ENCODE data around the gene OR7A17. TPM values are rescaled to one million over a fixed set of nuclear protein-coding genes. Genes with fewer than 3 reads are reported as not detected.

The OR7A17 gene
- total RNA-seq, result not detected

DNA sequence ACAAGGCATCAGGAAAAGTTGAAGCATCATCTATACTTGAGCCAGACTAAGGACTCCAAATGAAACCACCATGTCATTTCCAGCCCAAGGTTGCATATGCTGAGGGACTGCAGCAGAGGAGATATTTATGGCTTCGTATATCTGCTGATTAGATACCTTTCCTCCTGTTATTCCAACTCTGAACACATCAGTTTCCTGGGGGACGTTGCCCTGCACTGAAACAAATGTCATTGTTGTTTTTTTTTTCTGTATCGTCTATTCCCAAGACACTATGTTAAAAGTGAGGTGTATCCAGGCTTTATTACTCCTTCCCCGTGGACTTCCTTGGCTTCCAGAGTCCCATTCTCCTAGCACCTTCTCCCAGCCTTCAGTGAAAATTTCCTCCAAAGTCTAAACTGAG, at the start of gene OR7A17:
Gene OR7A17 (minus strand): TSS at position 101 of the 400 bp plus-strand sequence. CDS start 4,777 bp downstream, outside the sequence.
- peaks cover 0 to 5% of the 10 kb centered on the region in 2 donors for H3K4me1 Mint-ChIP-seq (ENCODE audit: low read depth in 2 of 2)
- H3K27ac Mint-ChIP-seq, result no peak within 1 kb of the TSS
- H3K4me3 Mint-ChIP-seq, result no peak within 1 kb of the TSS
- no peaks in the 10 kb centered on the region for H3K36me3 Mint-ChIP-seq
- H3K9me3 Mint-ChIP-seq, result no peaks in the 10 kb centered on the region
- peaks cover 27 to 34% of the 10 kb centered on the region in 2 donors for H3K27me3 Mint-ChIP-seq
- DNase-seq (ENCODE audit: low spot score), result no peak
- no peak for ATAC-seq

GRCh38 chr19:14933506-14933905, 47.6 kb upstream of the OR7A17 start:
- Mint-ChIP-seq H3K36me3 (no peaks in the 10 kb centered on the region), H3K9me3 (no peaks in the 10 kb centered on the region), H3K27ac (no peak overlapping the region), H3K27me3 (peaks cover 16 to 35% of the 10 kb centered on the region in 2 donors), H3K4me3 (no peak overlapping the region), H3K4me1 (ENCODE audit: low read depth in 2 of 2) (no peaks in the 10 kb centered on the region)
- DNase-seq (ENCODE audit: low spot score) (no peak), ATAC-seq (no peak)

GRCh38 chr19:14916848-14917247, 30.9 kb upstream of the OR7A17 start:
- no peaks in the 10 kb centered on the region for H3K36me3 Mint-ChIP-seq
- DNase-seq (ENCODE audit: low spot score), result no peak
- ATAC-seq, result no peak
- no peak overlapping the region for H3K4me3 Mint-ChIP-seq
- no peaks in the 10 kb centered on the region for H3K9me3 Mint-ChIP-seq
- no peak overlapping the region for H3K27ac Mint-ChIP-seq
- H3K4me1 Mint-ChIP-seq (ENCODE audit: low read depth in 2 of 2), result no peaks in the 10 kb centered on the region
- peaks cover 33 to 37% of the 10 kb centered on the region in 2 donors for H3K27me3 Mint-ChIP-seq

GRCh38 chr19:14915116-14915515, 29.2 kb upstream of the OR7A17 start:
- Mint-ChIP-seq H3K27ac (no peak overlapping the region), H3K4me1 (ENCODE audit: low read depth in 2 of 2) (no peaks in the 10 kb centered on the region), H3K27me3 (peaks cover 36 to 41% of the 10 kb centered on the region in 2 donors), H3K9me3 (no peaks in the 10 kb centered on the region), H3K36me3 (no peaks in the 10 kb centered on the region), H3K4me3 (no peak overlapping the region)
- DNase-seq (ENCODE audit: low spot score) (no peak), ATAC-seq (no peak)

GRCh38 chr19:14906711-14907110, 20.8 kb upstream of the OR7A17 start:
- no peaks in the 10 kb centered on the region for H3K4me1 Mint-ChIP-seq (ENCODE audit: low read depth in 2 of 2)
- H3K27me3 Mint-ChIP-seq, result peaks cover 25 to 26% of the 10 kb centered on the region in 2 donors
- no peak for DNase-seq (ENCODE audit: low spot score)
- H3K4me3 Mint-ChIP-seq, result no peak overlapping the region
- H3K27ac Mint-ChIP-seq, result no peak overlapping the region
- ATAC-seq, result no peak
- H3K9me3 Mint-ChIP-seq, result no peaks in the 10 kb centered on the region
- H3K36me3 Mint-ChIP-seq, result no peaks in the 10 kb centered on the region

- no peak for ATAC-seq
- Mint-ChIP-seq H3K9me3 (no peaks in the 10 kb centered on the region), H3K27ac (no peak overlapping the region), H3K36me3 (no peaks in the 10 kb centered on the region), H3K4me1 (ENCODE audit: low read depth in 2 of 2) (no peaks in the 10 kb centered on the region), H3K27me3 (peaks cover 30 to 36% of the 10 kb centered on the region in 2 donors), H3K4me3 (no peak overlapping the region)
- no peak for DNase-seq (ENCODE audit: low spot score)
Measured at GRCh38 chr19:14901675-14902260, 15.8 kb upstream of the OR7A17 start.

GRCh38 chr19:14890643-14891379, 4.9 kb upstream of the OR7A17 start:
- no peak for DNase-seq (ENCODE audit: low spot score)
- no peaks in the 10 kb centered on the region for H3K9me3 Mint-ChIP-seq
- no peaks in the 10 kb centered on the region for H3K36me3 Mint-ChIP-seq
- no peak overlapping the region for H3K4me3 Mint-ChIP-seq
- no peak overlapping the region for H3K27ac Mint-ChIP-seq
- peaks cover 25 to 31% of the 10 kb centered on the region in 2 donors for H3K27me3 Mint-ChIP-seq
- no peak for ATAC-seq
- H3K4me1 Mint-ChIP-seq (ENCODE audit: low read depth in 2 of 2), result peaks cover 0 to 5% of the 10 kb centered on the region in 2 donors

DNA sequence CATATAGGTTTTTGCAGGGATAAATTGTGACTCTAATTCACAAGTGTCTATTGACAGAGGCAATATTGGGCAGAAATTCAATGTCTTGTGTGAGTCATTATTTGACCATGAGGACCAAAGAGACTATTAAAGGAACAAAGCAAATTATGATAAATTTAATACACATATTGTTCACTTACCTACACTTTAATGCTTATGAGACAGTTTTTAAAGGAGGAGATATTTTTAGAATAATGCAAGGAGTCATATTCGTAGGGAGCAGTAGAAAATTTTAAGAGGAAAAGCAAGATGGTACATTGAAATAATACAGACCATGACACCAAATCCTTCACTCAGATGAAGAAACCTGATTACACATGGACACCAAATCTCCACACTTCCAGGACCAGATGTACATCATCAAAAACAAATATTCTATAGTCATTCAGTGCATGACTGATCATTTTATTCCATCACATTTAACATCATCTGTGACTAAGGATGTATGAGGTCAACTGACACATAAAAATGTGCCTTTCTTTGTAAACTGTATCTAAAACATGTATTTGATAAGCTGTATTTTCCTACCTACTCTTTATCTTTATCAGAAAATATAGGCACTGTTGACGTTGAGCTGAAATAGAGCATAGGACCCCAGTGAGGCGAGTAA, 4.2 kb upstream of the OR7A17 start:
- no peak for ATAC-seq
- Mint-ChIP-seq H3K4me1 (ENCODE audit: low read depth in 2 of 2) (peaks cover 0 to 5% of the 10 kb centered on the region in 2 donors), H3K36me3 (no peaks in the 10 kb centered on the region), H3K9me3 (no peaks in the 10 kb centered on the region), H3K4me3 (no peak overlapping the region), H3K27me3 (peaks cover 27 to 35% of the 10 kb centered on the region in 2 donors), H3K27ac (no peak overlapping the region)
- DNase-seq (ENCODE audit: low spot score), result no peak

DNA sequence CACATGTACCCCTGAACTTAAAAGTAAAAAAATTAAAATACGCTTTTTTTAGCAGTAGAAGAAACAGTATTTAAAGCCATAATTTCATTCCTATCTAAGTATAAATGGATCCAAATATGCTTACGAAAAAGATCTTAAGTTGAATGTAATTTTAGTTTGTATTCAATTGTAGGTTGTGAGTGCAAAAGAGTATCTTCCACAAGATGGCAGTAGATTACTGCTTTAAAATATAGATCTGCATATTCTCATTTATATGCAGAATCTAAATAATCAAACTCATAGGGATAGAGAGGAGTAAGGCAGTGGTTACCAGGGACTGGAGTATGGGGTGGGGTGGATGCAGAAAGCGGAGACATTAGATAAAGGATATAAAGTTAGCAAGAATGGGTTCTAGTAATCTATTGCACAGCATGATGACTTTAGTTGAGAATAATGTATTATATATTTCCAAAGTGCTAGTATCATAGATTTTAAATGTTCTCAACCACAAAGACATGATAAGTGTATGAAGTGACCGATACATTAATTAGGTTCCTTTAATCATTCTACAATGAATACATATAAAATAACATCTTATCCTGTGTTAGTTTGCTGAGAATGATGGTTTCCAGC, 14.2 kb downstream of the OR7A17 start:
- Mint-ChIP-seq H3K27ac (no peak overlapping the region), H3K36me3 (no peaks in the 10 kb centered on the region), H3K4me1 (ENCODE audit: low read depth in 2 of 2) (no peaks in the 10 kb centered on the region), H3K9me3 (no peaks in the 10 kb centered on the region), H3K4me3 (no peak overlapping the region), H3K27me3 (peaks cover 21 to 52% of the 10 kb centered on the region in 2 donors)
- DNase-seq (ENCODE audit: low spot score) (no peak), ATAC-seq (no peak)

DNA sequence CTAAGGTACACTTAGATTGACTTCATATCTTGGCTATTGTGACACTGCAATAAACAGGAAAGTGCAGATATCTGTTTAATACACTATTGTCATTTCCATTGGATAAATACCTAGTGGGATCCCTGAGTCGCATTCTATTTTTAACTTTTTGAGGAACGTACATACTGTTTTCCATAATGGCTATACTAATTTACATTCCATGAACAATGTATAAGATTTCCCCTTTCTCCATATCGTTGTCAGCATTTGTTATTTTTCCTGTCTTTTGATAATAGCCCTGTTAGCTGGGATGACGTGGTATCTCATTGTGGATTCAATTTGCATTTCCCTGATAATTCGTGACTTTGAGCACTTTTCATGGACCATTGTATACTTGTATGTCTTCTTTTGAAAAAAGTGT, 17.4 kb downstream of the OR7A17 start:
- peaks cover 30 to 58% of the 10 kb centered on the region in 2 donors for H3K27me3 Mint-ChIP-seq
- ATAC-seq, result no peak
- no peak overlapping the region for H3K27ac Mint-ChIP-seq
- H3K4me3 Mint-ChIP-seq, result no peak overlapping the region
- no peaks in the 10 kb centered on the region for H3K4me1 Mint-ChIP-seq (ENCODE audit: low read depth in 2 of 2)
- no peaks in the 10 kb centered on the region for H3K36me3 Mint-ChIP-seq
- H3K9me3 Mint-ChIP-seq, result no peaks in the 10 kb centered on the region
- DNase-seq (ENCODE audit: low spot score), result no peak

GRCh38 chr19:14848822-14849221, 37.1 kb downstream of the OR7A17 start, which contains the start of gene OR7A10:
Gene OR7A10, minus strand, starts transcription at chr19:14848922. Its CDS starts 7,045 bp downstream, at chr19:14841877.
- H3K36me3 Mint-ChIP-seq, result no peaks in the 10 kb centered on the region
- DNase-seq (ENCODE audit: low spot score) (no peak), ATAC-seq (no peak)
- H3K27ac Mint-ChIP-seq, result no peak within 1 kb of the TSS
- H3K27me3 Mint-ChIP-seq, result peaks cover 30 to 55% of the 10 kb centered on the region in 2 donors
- no peaks in the 10 kb centered on the region for H3K9me3 Mint-ChIP-seq
- H3K4me1 Mint-ChIP-seq (ENCODE audit: low read depth in 2 of 2), result no peaks in the 10 kb centered on the region
- no peak within 1 kb of the TSS for H3K4me3 Mint-ChIP-seq

- ATAC-seq (no peak), DNase-seq (ENCODE audit: low spot score) (no peak)
- H3K27ac Mint-ChIP-seq, result no peak overlapping the region
- no peaks in the 10 kb centered on the region for H3K4me1 Mint-ChIP-seq (ENCODE audit: low read depth in 2 of 2)
- H3K9me3 Mint-ChIP-seq, result no peaks in the 10 kb centered on the region
- no peak overlapping the region for H3K4me3 Mint-ChIP-seq
- H3K27me3 Mint-ChIP-seq, result peaks cover 24 to 39% of the 10 kb centered on the region in 2 donors
- no peaks in the 10 kb centered on the region for H3K36me3 Mint-ChIP-seq
Measured at GRCh38 chr19:14843578-14843977, 42.4 kb downstream of the OR7A17 start.

GRCh38 chr19:14843169-14843568, 42.8 kb downstream of the OR7A17 start:
- Mint-ChIP-seq H3K4me1 (ENCODE audit: low read depth in 2 of 2) (no peaks in the 10 kb centered on the region), H3K27me3 (peaks cover 21 to 35% of the 10 kb centered on the region in 2 donors), H3K27ac (no peak overlapping the region), H3K9me3 (no peaks in the 10 kb centered on the region), H3K4me3 (no peak overlapping the region), H3K36me3 (no peaks in the 10 kb centered on the region)
- no peak for DNase-seq (ENCODE audit: low spot score)
- no peak for ATAC-seq

DNA sequence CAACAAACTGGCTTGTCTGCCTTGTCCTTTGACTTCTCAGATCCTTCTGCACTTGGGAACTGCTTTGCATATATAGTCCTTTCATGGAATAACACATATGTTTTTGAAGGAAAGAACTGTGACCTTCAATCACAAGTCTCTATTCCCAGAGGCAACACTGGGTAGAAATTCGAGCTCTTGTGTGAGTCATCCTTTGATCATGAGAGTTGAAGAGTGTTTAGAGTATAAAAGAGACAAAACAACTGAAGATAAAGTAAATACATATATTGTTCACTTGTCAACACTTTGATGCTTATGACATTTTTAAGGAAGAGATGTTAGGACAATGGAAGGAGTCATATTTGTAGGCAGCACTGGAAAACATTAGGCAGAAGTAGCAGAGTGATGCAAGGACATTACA, 45.7 kb downstream of the OR7A17 start:
- ATAC-seq, result no peak

More for the DNA sequence above, 45.7 kb downstream of the OR7A17 start:
- Mint-ChIP-seq H3K9me3 (no peaks in the 10 kb centered on the region), H3K36me3 (no peaks in the 10 kb centered on the region), H3K4me1 (ENCODE audit: low read depth in 2 of 2) (no peaks in the 10 kb centered on the region), H3K27me3 (peaks cover 25 to 31% of the 10 kb centered on the region in 2 donors), H3K4me3 (no peak overlapping the region), H3K27ac (no peak overlapping the region)
- DNase-seq (ENCODE audit: low spot score), result no peak
